K562 (cell line): Measurements from ENCODE around the gene IRF9. TPM values are rescaled to one million over a fixed set of nuclear protein-coding genes. Genes with fewer than 3 reads are reported as not detected.
A peak's percentile ranks its signal among the peaks of the same experiment; 100 is the strongest.

Experiments
- ATF1 ChIP-seq, 2 experiments: fragments of 450-650 bp in 1 of 2; IDR thresholded peaks; 2 replicates each; pipeline ENCODE4 v1.6.1; 2016; ENCODE audit warnings: missing compliant biosample characterization in 1 of 2, missing genetic modification characterization in 1 of 2
- ERF ChIP-seq: fragments of 450-650 bp; formaldehyde crosslinking; IDR thresholded peaks from 2 replicates; pipeline ENCODE4 v1.4.0; 2020; ENCODE audit warnings: mild to moderate bottlenecking, mixed read lengths
- ETV5 ChIP-seq: sonication (generic); formaldehyde crosslinking; IDR thresholded peaks from 2 replicates; pipeline ENCODE4 v1.4.0; 2020; ENCODE audit warnings: low read depth, mild to moderate bottlenecking, missing genetic modification reagents
- FOXJ2 ChIP-seq: fragments of 200-800 bp; sonication (Bioruptor generic); IDR thresholded peaks from 2 replicates; pipeline ENCODE4 v1.6.1; 2016; ENCODE audit warnings: missing genetic modification characterization, missing compliant biosample characterization
- FOXP1 ChIP-seq: sonication (generic); formaldehyde crosslinking; IDR thresholded peaks from 2 replicates; pipeline ENCODE4 v1.8.0; 2022; ENCODE audit warnings: mild to moderate bottlenecking, missing genetic modification reagents
- HDAC6 ChIP-seq: IDR thresholded peaks from 2 replicates; pipeline ENCODE4 v1.6.1; 2012; ENCODE audit warnings: low read depth, mild to moderate bottlenecking, control low read depth, inconsistent platforms, low read length, moderate library complexity
- PURB ChIP-seq: sonication (generic); formaldehyde crosslinking; IDR thresholded peaks from 2 replicates; pipeline ENCODE4 v1.9.0; 2021; ENCODE audit warnings: low read depth, mild to moderate bottlenecking, missing genetic modification reagents
- RNF2 ChIP-seq: sonication (generic); IDR thresholded peaks from 2 replicates; pipeline ENCODE4 v1.6.1; 2016
- RREB1 ChIP-seq: fragments of 250-450 bp; sonication (Bioruptor Pico); IDR thresholded peaks from 2 replicates; pipeline ENCODE4 v1.4.0; 2020
- SAFB2 ChIP-seq: fragments of 200-400 bp; formaldehyde crosslinking; IDR thresholded peaks from 2 replicates; pipeline ENCODE4 v1.6.1; 2018; ENCODE audit warnings: borderline replicate concordance, low read length, low read depth, moderate library complexity; ENCODE audit not compliant: severe bottlenecking
- SRSF3 ChIP-seq: fragments of 200-400 bp; formaldehyde crosslinking; IDR thresholded peaks from 2 replicates; pipeline ENCODE4 v1.6.1; 2016; ENCODE audit warnings: mild to moderate bottlenecking, low read length, moderate library complexity; ENCODE audit not compliant: insufficient read depth
- SRSF9 ChIP-seq: fragments of 200-400 bp; formaldehyde crosslinking; IDR thresholded peaks from 2 replicates; pipeline ENCODE4 v1.6.1; 2017; ENCODE audit warnings: low read depth, low read length, borderline replicate concordance
- USF1 ChIP-seq: sonication (generic); formaldehyde crosslinking; IDR thresholded peaks from 2 replicates; pipeline ENCODE4 v1.9.0; 2022; ENCODE audit warnings: mild to moderate bottlenecking, missing genetic modification reagents
- ZFP1 ChIP-seq: fragments of 450-650 bp; formaldehyde crosslinking; IDR thresholded peaks from 2 replicates; pipeline ENCODE4 v1.4.0; 2020; ENCODE audit warnings: mild to moderate bottlenecking, mixed read lengths
- ZNF212 ChIP-seq: fragments of 450-650 bp; formaldehyde crosslinking; IDR thresholded peaks from 2 replicates; pipeline ENCODE4 v1.4.0; 2020; ENCODE audit warnings: mild to moderate bottlenecking
- ZNF655 ChIP-seq: fragments of 250-450 bp; sonication (Bioruptor Pico); IDR thresholded peaks from 2 replicates; pipeline ENCODE4 v1.5.0; 2021
- polyA plus RNA-seq, 8 experiments: library from polyadenylated mRNA; depleted of rRNA in 4 of 8; stranded (reverse) in 5 of 8; unstranded in 3 of 8; fragments of >200 nt; fragmentation: Nextera tagmentation in 2 of 8; fragmentation: Illumina TruSeq in 1 of 8; extraction: Ambion mirVana in 2 of 8; extraction: Trizol in 1 of 8; gene quantifications; 2 replicates each; pipeline versions ENCODE4 v1.2.1 to v1.2.3, GENCODE V29; 2011 to 2014; ENCODE audit warnings: inconsistent platforms in 1 of 8, missing spikeins in 1 of 8
- total RNA-seq, 7 experiments: library from RNA; depleted of rRNA in 6 of 7; stranded (reverse); fragments of >200 nt in 6 of 7; fragmentation: Illumina TruSeq in 2 of 7; extraction: Trizol in 2 of 7; gene quantifications; 2 replicates each; pipeline versions ENCODE4 v1.2.1 to v1.2.3, GENCODE V29; 2011 to 2021; ENCODE audit warnings: low replicate concordance in 1 of 7
- TF ChIP-seq, protein P1 (sequence below): fragments of 250-450 bp; sonication (Bioruptor Pico); IDR thresholded peaks from 2 replicates; pipeline ENCODE4 v1.8.0; 2021; ENCODE audit warnings: borderline replicate concordance, mild to moderate bottlenecking, moderate library complexity; ENCODE audit not compliant: poor library complexity, severe bottlenecking

The IRF9 gene
- total and polyA plus RNA-seq, 9 of the 15 experiments (the other 6 are each of a cell fraction or from before 2014, with no cell fraction given), result 0.79 to 14.8 (median 6.1) TPM

- TF ChIP-seq USF1 (CRISPR knock-in tag), result peak; percentile 84
- no peak for TF ChIP-seq HDAC6
- no peak for TF ChIP-seq ZNF212 (CRISPR knock-in tag)
- no peak; the same call in 1 of the 2 replicates for TF ChIP-seq FOXP1 (CRISPR knock-in tag)
- TF ChIP-seq ATF1 (CRISPR knock-in tag; IDR thresholded peaks at IDR 0.05), result no peak
- TF ChIP-seq ATF1 (tag; IDR thresholded peaks at IDR 0.05), result peak; percentile 64
- TF ChIP-seq SRSF9, result no peak
- no peak for TF ChIP-seq PURB (CRISPR knock-in tag)
- no peak for TF ChIP-seq ZFP1
- no peak for TF ChIP-seq RREB1
- TF ChIP-seq ZNF655 (CRISPR knock-in tag), result no peak
- TF ChIP-seq SRSF3, result no peak
- no peak for TF ChIP-seq ERF (CRISPR knock-in tag)
- TF ChIP-seq FOXJ2 (tag), result peak; percentile 47; the same call in 1 of the 2 replicates
- TF ChIP-seq SAFB2, result no peak
- TF ChIP-seq, protein P1, sequence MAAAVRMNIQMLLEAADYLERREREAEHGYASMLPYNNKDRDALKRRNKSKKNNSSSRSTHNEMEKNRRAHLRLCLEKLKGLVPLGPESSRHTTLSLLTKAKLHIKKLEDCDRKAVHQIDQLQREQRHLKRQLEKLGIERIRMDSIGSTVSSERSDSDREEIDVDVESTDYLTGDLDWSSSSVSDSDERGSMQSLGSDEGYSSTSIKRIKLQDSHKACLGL, result no peak
- TF ChIP-seq ETV5 (CRISPR knock-in tag), result peak; percentile 71
- TF ChIP-seq RNF2, result 0 out of 2 replicates have a peak, but pooled peaks have one; percentile 7
Observed at GRCh38 chr14:24141097-24141880, 19.8 kb upstream of the IRF9 start, which contains the start of gene EMC9 (continued).
